Activated CD4-positive, alpha-beta memory T cell treated with anti-CD3 and anti-CD28 coated beads, Interleukin-2, amount 10 ng/mL, durations not matched to agents 7 days and 5 days (primary cell): ENCODE results near the gene SCGB1D4. TPM values are rescaled to one million over a fixed set of nuclear protein-coding genes. Genes with fewer than 3 reads are reported as not detected.

Experiments used
- CTCF ChIA-PET: fragments of 350-600 bp; sonication (Branson Sonifier 250); formaldehyde crosslinking; loops from one replicate; lab custom pipeline; 2021; ENCODE audit warnings: antibody characterized with exemption, inconsistent platforms; lab: Charles Lee
- POLR2A ChIA-PET: fragments of 350-600 bp; sonication (Branson Sonifier 250); formaldehyde crosslinking; loops from one replicate; lab custom pipeline; 2021; ENCODE audit warnings: antibody characterized with exemption; lab: Charles Lee
- DNase-seq: peaks from one replicate; pipeline ENCODE4 v3.0.0-alpha.2; 2020
- H3K27ac Mint-ChIP-seq: one replicate; pipeline ENCODE4 v1.8.0; 2021; ENCODE audit warnings: mild to moderate bottlenecking, mixed read lengths
- H3K27me3 Mint-ChIP-seq: one replicate; pipeline ENCODE4 v1.8.0; 2021; ENCODE audit warnings: mixed read lengths
- H3K36me3 Mint-ChIP-seq: one replicate; pipeline ENCODE4 v1.8.0; 2021; ENCODE audit warnings: low read depth, mixed read lengths
- H3K4me1 Mint-ChIP-seq: one replicate; pipeline ENCODE4 v1.8.0; 2021; ENCODE audit warnings: mixed read lengths
- H3K4me3 Mint-ChIP-seq: one replicate; pipeline ENCODE4 v1.8.0; 2021; ENCODE audit warnings: mild to moderate bottlenecking, mixed read lengths
- H3K9me3 Mint-ChIP-seq: one replicate; pipeline ENCODE4 v1.8.0; 2021; ENCODE audit warnings: mixed read lengths
- total RNA-seq, 2 experiments: library from RNA; stranded (reverse); gene quantifications; one replicate each; pipeline ENCODE4 v1.2.3, GENCODE V29; 2021

Gene SCGB1D4
- total RNA-seq, 2 experiments from 2014 or later, result not detected

- no peak for DNase-seq
- Mint-ChIP-seq H3K27me3 (peaks cover 16% of the 10 kb centered on the region), H3K4me1 (no peaks in the 10 kb centered on the region), H3K36me3 (no peaks in the 10 kb centered on the region), H3K9me3 (no peaks in the 10 kb centered on the region), H3K27ac (no peak overlapping the region), H3K4me3 (no peak overlapping the region)
- ChIA-PET CTCF (no interaction called here), POLR2A (no interaction called here)
Observed at GRCh38 chr11:62267576-62267975, 31.3 kb downstream of the SCGB1D4 start.

- ChIA-PET CTCF (no interaction called here), POLR2A (no interaction called here)
- Mint-ChIP-seq H3K9me3 (no peaks in the 10 kb centered on the region), H3K36me3 (no peaks in the 10 kb centered on the region), H3K4me1 (no peaks in the 10 kb centered on the region), H3K4me3 (no peak overlapping the region), H3K27me3 (peaks cover 16% of the 10 kb centered on the region), H3K27ac (no peak overlapping the region)
- no peak for DNase-seq
Observed at GRCh38 chr11:62267050-62267449, 31.8 kb downstream of the SCGB1D4 start.

GRCh38 chr11:62266558-62266957, 32.3 kb downstream of the SCGB1D4 start:
- no peak for DNase-seq
- ChIA-PET POLR2A (no interaction called here), CTCF (no interaction called here)
- Mint-ChIP-seq H3K27ac (no peak overlapping the region), H3K36me3 (no peaks in the 10 kb centered on the region), H3K9me3 (no peaks in the 10 kb centered on the region), H3K4me3 (no peak overlapping the region), H3K27me3 (peaks cover 17% of the 10 kb centered on the region), H3K4me1 (no peaks in the 10 kb centered on the region)

GRCh38 chr11:62264004-62264403, 34.9 kb downstream of the SCGB1D4 start:
- Mint-ChIP-seq H3K9me3 (no peaks in the 10 kb centered on the region), H3K27ac (no peak overlapping the region), H3K4me1 (no peaks in the 10 kb centered on the region), H3K27me3 (peaks cover 11% of the 10 kb centered on the region), H3K4me3 (no peak overlapping the region), H3K36me3 (no peaks in the 10 kb centered on the region)
- CTCF ChIA-PET, result no interaction called here
- POLR2A ChIA-PET, result no interaction called here
- no peak for DNase-seq

- Mint-ChIP-seq H3K4me3 (no peak overlapping the region), H3K27me3 (peaks cover 21% of the 10 kb centered on the region), H3K4me1 (no peaks in the 10 kb centered on the region), H3K36me3 (no peaks in the 10 kb centered on the region), H3K9me3 (no peaks in the 10 kb centered on the region), H3K27ac (no peak overlapping the region)
- ChIA-PET CTCF (interaction anchor here (0.6 kb wide), 1 partner anchor 26 kb away, joined by 3 read pairs; no protein-coding TSS in a partner anchor), POLR2A (no interaction called here)
- DNase-seq, result no peak
Observed at GRCh38 chr11:62260261-62260953, 38.5 kb downstream of the SCGB1D4 start.

GRCh38 chr11:62256281-62256680, 42.6 kb downstream of the SCGB1D4 start:
- POLR2A ChIA-PET, result no interaction called here
- CTCF ChIA-PET, result no interaction called here
- H3K27me3 Mint-ChIP-seq, result peaks cover 17% of the 10 kb centered on the region
- no peak for DNase-seq
- H3K4me3 Mint-ChIP-seq, result no peak overlapping the region
- no peaks in the 10 kb centered on the region for H3K4me1 Mint-ChIP-seq
- H3K36me3 Mint-ChIP-seq, result no peaks in the 10 kb centered on the region
- H3K9me3 Mint-ChIP-seq, result peaks cover 19% of the 10 kb centered on the region
- no peak overlapping the region for H3K27ac Mint-ChIP-seq

GRCh38 chr11:62253999-62254542, 44.8 kb downstream of the SCGB1D4 start:
- ChIA-PET POLR2A (no interaction called here), CTCF (no interaction called here)
- Mint-ChIP-seq H3K4me1 (no peaks in the 10 kb centered on the region), H3K27ac (no peak overlapping the region), H3K9me3 (peaks cover 30% of the 10 kb centered on the region), H3K27me3 (peaks cover 25% of the 10 kb centered on the region), H3K36me3 (no peaks in the 10 kb centered on the region), H3K4me3 (no peak overlapping the region)
- DNase-seq, result no peak

- ChIA-PET POLR2A (no interaction called here), CTCF (no interaction called here)
- Mint-ChIP-seq H3K27ac (no peak overlapping the region), H3K9me3 (peaks cover 30% of the 10 kb centered on the region), H3K4me1 (no peaks in the 10 kb centered on the region), H3K36me3 (no peaks in the 10 kb centered on the region), H3K27me3 (peaks cover 21% of the 10 kb centered on the region), H3K4me3 (no peak overlapping the region)
- no peak for DNase-seq
Observed at GRCh38 chr11:62251698-62252097, 47.2 kb downstream of the SCGB1D4 start.

Other genes with a start within 250 kb of the SCGB1D4 start
- 100 to 1,000 TPM; 156 to 169 TPM for gene INCENP, start 175.1 kb downstream of the SCGB1D4 start, total RNA-seq
- not detected for gene SCGB1D1, start 108.9 kb downstream of the SCGB1D4 start, total RNA-seq
- not detected for gene SCGB2A1, start 90.4 kb downstream of the SCGB1D4 start, total RNA-seq
- gene SCGB1D2, start 56.8 kb downstream of the SCGB1D4 start, total RNA-seq, result not detected
- gene SCGB2A2, start 28.9 kb downstream of the SCGB1D4 start, total RNA-seq, result not detected
- gene ASRGL1, start 38.4 kb upstream of the SCGB1D4 start, total RNA-seq, result 1 to 10 TPM; 6.2 to 6.5 TPM
- not detected for gene SCGB1A1, start 120.0 kb upstream of the SCGB1D4 start, total RNA-seq
- 100 to 1,000 TPM; 323 to 360 TPM for gene AHNAK, start 247.7 kb upstream of the SCGB1D4 start, total RNA-seq